ENCODE measurements around the gene CPNE1. TPM values are rescaled to one million over a fixed set of nuclear protein-coding genes. Genes with fewer than 3 reads are reported as not detected.

Gene CPNE1
- total RNA-seq, 2 donors from 2014 or later: 39.2 to 60.4 TPM

GRCh38 chr20:35665949-35666288, 1.2 kb upstream of the CPNE1 start:
- Histone ChIP-seq H3K4me3 (no peak overlapping the region), H3K9me3 (no peaks in the 10 kb centered on the region), H3K27ac (no peak overlapping the region), H3K4me1 (peaks cover 0 to 31% of the 10 kb centered on the region in 2 donors), H3K27me3 (no peaks in the 10 kb centered on the region), H3K36me3 (peaks cover 25% of the 10 kb centered on the region)
- DNase-seq (ENCODE audit: low spot score): no peak
- TF ChIP-seq CTCF (IDR thresholded peaks at IDR 0.05): no peak

GRCh38 chr20:35663516-35664465, 909 bp downstream of the CPNE1 start:
- DNase-seq (ENCODE audit: low spot score): peak; percentile 62
- Histone ChIP-seq H3K36me3 (peaks cover 6% of the 10 kb centered on the region), H3K9me3 (no peaks in the 10 kb centered on the region), H3K27ac (peak overlapping the region; percentile 98), H3K4me3 (peak overlapping the region; percentile 68 to 88), H3K4me1 (peaks cover 0 to 43% of the 10 kb centered on the region in 2 donors), H3K27me3 (no peaks in the 10 kb centered on the region)
- TF ChIP-seq CTCF (IDR thresholded peaks at IDR 0.05): no peak

GRCh38 chr20:35662551-35662950, 2.1 kb downstream of the CPNE1 start:
- Histone ChIP-seq H3K4me1 (peaks cover 0 to 53% of the 10 kb centered on the region in 2 donors), H3K27ac (no peak overlapping the region), H3K4me3 (peak overlapping the region in 1 of 2 donors; percentile 88), H3K36me3 (no peaks in the 10 kb centered on the region), H3K27me3 (no peaks in the 10 kb centered on the region), H3K9me3 (no peaks in the 10 kb centered on the region)
- no peak for TF ChIP-seq CTCF (IDR thresholded peaks at IDR 0.05)
- no peak for DNase-seq (ENCODE audit: low spot score)

GRCh38 chr20:35661908-35662307, 2.8 kb downstream of the CPNE1 start:
- H3K9me3 ChIP-seq: no peaks in the 10 kb centered on the region

GRCh38 chr20:35661053-35661452, 3.6 kb downstream of the CPNE1 start:
- no peaks in the 10 kb centered on the region for H3K36me3 ChIP-seq
- H3K4me3 ChIP-seq: no peak overlapping the region
- no peaks in the 10 kb centered on the region for H3K27me3 ChIP-seq
- H3K4me1 ChIP-seq: peaks cover 0 to 66% of the 10 kb centered on the region in 2 donors
- TF ChIP-seq CTCF (IDR thresholded peaks at IDR 0.05): no peak
- H3K27ac ChIP-seq: no peak overlapping the region
- no peak for DNase-seq (ENCODE audit: low spot score)
- no peaks in the 10 kb centered on the region for H3K9me3 ChIP-seq

More at GRCh38 chr20:35661908-35662307, 2.8 kb downstream of the CPNE1 start:
- no peak for DNase-seq (ENCODE audit: low spot score)
- no peaks in the 10 kb centered on the region for H3K36me3 ChIP-seq
- H3K27me3 ChIP-seq: no peaks in the 10 kb centered on the region
- no peak for TF ChIP-seq CTCF (IDR thresholded peaks at IDR 0.05)
- H3K4me1 ChIP-seq: peaks cover 0 to 58% of the 10 kb centered on the region in 2 donors
- H3K4me3 ChIP-seq: no peak overlapping the region
- H3K27ac ChIP-seq: peak overlapping the region in 1 of 2 donors; percentile 2

Measured in right atrium auricular region (tissue), 2 donors.